SK-N-DZ (cell line): Measurements from ENCODE around the gene OR6C65.

Source experiments
- DNase-seq: peaks from one replicate; pipeline ENCODE4 v3.0.0-alpha.2; 2015; ENCODE audit warnings: low spot score

The OR6C65 gene

GRCh38 chr12:55445357-55445756, 45.0 kb downstream of the OR6C65 start:
- DNase-seq = no peak

GRCh38 chr12:55446326-55446725, 46.0 kb downstream of the OR6C65 start:
- DNase-seq = no peak

- no peak for DNase-seq
These were observed 48.5 kb downstream of the OR6C65 start for GRCh38 chr12:55448825-55449224.
